ENCODE data around the gene POLR3K.

GRCh38 chr16:59440-60059 is 6.1 kb upstream of the POLR3K start:
- no peak for TF ChIP-seq POLR2AphosphoS5 (IDR thresholded peaks at IDR 0.05; ENCODE audit: low read depth, low read length)
- no peak for TF ChIP-seq JUND (IDR thresholded peaks at IDR 0.05)
- TF ChIP-seq CTCF (IDR thresholded peaks at IDR 0.05 in 2 of 3, conservative IDR thresholded peaks at IDR 0.05 in 1 of 3; ENCODE audit: borderline replicate concordance in 1 of 3, insufficient read depth in 1 of 3, low read depth in 2 of 3, low read length in 2 of 3) = no peak
- TF ChIP-seq REST (IDR thresholded peaks at IDR 0.05; ENCODE audit: low read depth) = no peak
- no peak for TF ChIP-seq POLR2A (IDR thresholded peaks at IDR 0.05; ENCODE audit: borderline replicate concordance, extremely low read depth, insufficient read depth, insufficient read length)
